Measurements from ENCODE around the gene OPCML.

The OPCML gene

DNA sequence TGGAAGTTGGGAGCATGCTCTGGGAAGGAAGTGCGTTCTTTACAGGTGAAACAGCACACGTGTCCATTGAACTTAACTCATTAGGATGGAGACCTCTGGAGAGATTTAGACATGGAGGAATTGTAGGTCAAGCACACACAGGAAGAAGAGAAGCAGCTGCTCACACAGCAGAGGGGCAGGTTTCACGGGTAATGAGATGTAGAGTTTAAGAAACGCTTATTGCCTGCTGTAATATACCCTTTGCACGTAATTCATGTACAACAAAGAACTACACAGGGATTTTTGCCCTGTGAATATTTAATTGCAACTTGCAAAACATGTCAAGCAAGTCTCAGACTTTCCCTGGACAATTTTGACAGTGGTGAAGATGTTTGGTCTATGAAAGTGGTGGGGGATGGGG lies 508.0 kb downstream of the OPCML start:
- Histone ChIP-seq H3K27ac (ENCODE audit: insufficient read depth, low read depth, low read length, poor library complexity, severe bottlenecking) (no peak overlapping the region), H3K4me1 (ENCODE audit: control insufficient read depth, insufficient read depth, low read length) (no peaks in the 10 kb centered on the region), H3K27me3 (ENCODE audit: control insufficient read depth, insufficient read depth, low read length, poor library complexity, severe bottlenecking) (no peaks in the 10 kb centered on the region), H3K4me3 (ENCODE audit: insufficient read depth, low read depth, low read length) (no peak overlapping the region), H3K36me3 (ENCODE audit: control insufficient read depth, insufficient read depth, low read length) (no peaks in the 10 kb centered on the region), H3K9me3 (ENCODE audit: control insufficient read depth, low read length) (no peaks in the 10 kb centered on the region)
- WGBS, 2 experiments = 89 to 95% methylated on average over 5 of the region's 5 CpGs

DNA sequence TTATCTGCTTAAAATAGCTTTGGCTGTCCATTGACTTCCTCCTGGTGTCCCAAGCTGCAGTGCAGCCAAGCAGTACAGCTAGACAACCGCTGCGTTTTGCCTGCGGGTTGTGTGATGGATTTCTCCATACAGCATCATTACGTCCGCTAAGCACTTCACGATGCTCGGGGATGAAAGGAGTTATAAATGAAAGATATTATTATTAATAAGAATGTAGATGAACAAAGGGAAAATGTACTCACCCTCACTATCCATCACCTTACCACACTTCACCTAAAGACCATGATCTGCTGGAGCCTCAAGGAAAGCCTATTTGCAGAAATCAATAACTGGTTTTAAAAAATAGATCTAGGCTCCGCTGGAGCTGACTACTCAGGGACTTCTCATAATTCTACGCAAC lies 509.1 kb downstream of the OPCML start:
- Histone ChIP-seq H3K27me3 (ENCODE audit: control insufficient read depth, insufficient read depth, low read length, poor library complexity, severe bottlenecking) (no peaks in the 10 kb centered on the region), H3K36me3 (ENCODE audit: control insufficient read depth, insufficient read depth, low read length) (no peaks in the 10 kb centered on the region), H3K4me1 (ENCODE audit: control insufficient read depth, insufficient read depth, low read length) (no peaks in the 10 kb centered on the region), H3K27ac (ENCODE audit: insufficient read depth, low read depth, low read length, poor library complexity, severe bottlenecking) (no peak overlapping the region), H3K4me3 (ENCODE audit: insufficient read depth, low read depth, low read length) (no peak overlapping the region), H3K9me3 (ENCODE audit: control insufficient read depth, low read length) (no peaks in the 10 kb centered on the region)
- WGBS, 2 experiments = 92 to 100% methylated on average over 4 to 7 of the region's 9 CpGs

DNA sequence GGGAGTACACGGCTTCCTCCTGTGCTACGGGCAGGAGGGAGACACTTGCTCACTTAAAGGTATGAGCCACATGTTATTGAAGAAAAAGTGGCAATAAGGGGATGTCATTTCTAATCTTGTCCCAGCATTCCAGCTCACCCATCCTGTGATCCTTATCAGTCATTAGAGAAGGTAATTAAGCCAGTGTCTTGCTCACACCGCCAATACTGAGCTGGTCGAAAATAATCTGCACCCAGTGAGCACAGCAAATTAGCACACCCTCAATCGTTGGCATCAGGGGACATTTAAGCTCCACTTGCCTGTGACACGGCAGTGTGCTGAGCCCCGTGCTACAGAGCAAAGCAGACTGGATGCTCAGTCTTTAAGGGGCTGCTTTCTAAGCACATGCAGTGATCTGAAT lies 510.7 kb downstream of the OPCML start:
- Histone ChIP-seq H3K9me3 (ENCODE audit: control insufficient read depth, low read length) (no peaks in the 10 kb centered on the region), H3K4me1 (ENCODE audit: control insufficient read depth, insufficient read depth, low read length) (no peaks in the 10 kb centered on the region), H3K4me3 (ENCODE audit: insufficient read depth, low read depth, low read length) (no peak overlapping the region), H3K27me3 (ENCODE audit: control insufficient read depth, insufficient read depth, low read length, poor library complexity, severe bottlenecking) (no peaks in the 10 kb centered on the region), H3K36me3 (ENCODE audit: control insufficient read depth, insufficient read depth, low read length) (no peaks in the 10 kb centered on the region), H3K27ac (ENCODE audit: insufficient read depth, low read depth, low read length, poor library complexity, severe bottlenecking) (no peak overlapping the region)
- WGBS, 2 experiments = 90 to 91% methylated on average over 7 of the region's 7 CpGs

DNA sequence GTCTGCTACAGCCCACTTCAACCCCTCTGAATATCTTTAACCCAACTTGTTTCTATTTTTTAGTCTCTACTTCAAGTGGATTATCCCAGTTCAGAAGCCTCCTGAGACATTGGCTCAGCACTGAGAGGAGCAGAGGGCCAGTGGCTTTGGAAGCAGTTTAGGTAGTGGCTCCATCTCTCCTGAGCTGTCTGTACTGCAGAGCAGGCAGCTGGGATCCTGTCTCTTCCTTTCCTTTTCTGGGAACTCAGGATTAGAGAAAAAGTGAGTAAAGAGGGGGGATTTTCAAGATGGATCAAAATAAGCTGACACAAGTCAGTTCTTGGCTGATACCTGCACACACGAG lies 512.0 kb downstream of the OPCML start:
- no peak overlapping the region for H3K4me3 ChIP-seq (ENCODE audit: insufficient read depth, low read depth, low read length)
- no peaks in the 10 kb centered on the region for H3K36me3 ChIP-seq (ENCODE audit: control insufficient read depth, insufficient read depth, low read length)
- H3K27ac ChIP-seq (ENCODE audit: insufficient read depth, low read depth, low read length, poor library complexity, severe bottlenecking) = no peak overlapping the region
- no peaks in the 10 kb centered on the region for H3K9me3 ChIP-seq (ENCODE audit: control insufficient read depth, low read length)
- WGBS, 2 experiments = 91 to 96% methylated on average over 1 of the region's 1 CpG
- H3K4me1 ChIP-seq (ENCODE audit: control insufficient read depth, insufficient read depth, low read length) = no peaks in the 10 kb centered on the region
- no peaks in the 10 kb centered on the region for H3K27me3 ChIP-seq (ENCODE audit: control insufficient read depth, insufficient read depth, low read length, poor library complexity, severe bottlenecking)

DNA sequence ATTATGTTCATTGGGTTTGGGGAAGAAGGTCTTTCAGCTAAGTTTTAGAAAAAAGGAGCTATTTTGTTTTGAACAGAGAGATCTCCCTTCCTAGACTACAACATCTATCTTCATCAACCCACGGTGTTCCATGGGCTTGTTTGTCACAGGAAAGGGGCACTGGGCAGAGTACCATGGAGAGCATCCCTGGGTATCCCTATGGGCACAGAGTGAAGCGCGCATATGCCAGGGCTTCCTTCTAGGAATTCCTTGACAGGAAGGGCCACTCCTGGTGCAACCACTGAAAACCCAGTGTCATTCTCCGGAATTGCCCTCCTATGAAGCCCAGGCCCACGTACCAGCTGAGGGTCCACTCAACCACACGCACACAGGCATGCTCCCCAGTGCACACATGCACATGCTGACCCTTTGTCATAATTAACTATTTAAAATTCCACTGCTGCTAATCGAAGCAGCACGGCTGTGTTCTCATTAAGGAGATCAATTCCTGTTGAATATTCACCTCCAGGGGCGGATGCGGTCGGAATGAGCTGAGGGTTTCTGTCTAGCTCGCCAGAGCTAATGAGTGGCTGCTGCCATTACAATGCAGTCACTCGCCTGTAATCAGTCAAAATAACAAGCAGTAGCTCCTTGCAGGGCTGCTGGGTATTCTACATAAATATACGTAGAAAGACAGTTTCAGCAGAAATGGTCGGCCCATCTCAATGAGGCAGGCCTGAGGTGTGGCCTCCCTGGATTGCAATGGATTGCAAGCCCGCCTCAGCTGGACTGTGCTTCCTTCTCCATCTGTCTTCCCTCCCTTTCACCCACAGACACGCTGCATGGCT lies 512.5 kb downstream of the OPCML start:
- Histone ChIP-seq H3K27ac (ENCODE audit: insufficient read depth, low read depth, low read length, poor library complexity, severe bottlenecking) (no peak overlapping the region), H3K9me3 (ENCODE audit: control insufficient read depth, low read length) (no peaks in the 10 kb centered on the region), H3K4me3 (ENCODE audit: insufficient read depth, low read depth, low read length) (no peak overlapping the region), H3K4me1 (ENCODE audit: control insufficient read depth, insufficient read depth, low read length) (no peaks in the 10 kb centered on the region), H3K27me3 (ENCODE audit: control insufficient read depth, insufficient read depth, low read length, poor library complexity, severe bottlenecking) (no peaks in the 10 kb centered on the region), H3K36me3 (ENCODE audit: control insufficient read depth, insufficient read depth, low read length) (no peaks in the 10 kb centered on the region)
- WGBS, 2 experiments = 91 to 92% methylated on average over 17 of the region's 17 CpGs

DNA sequence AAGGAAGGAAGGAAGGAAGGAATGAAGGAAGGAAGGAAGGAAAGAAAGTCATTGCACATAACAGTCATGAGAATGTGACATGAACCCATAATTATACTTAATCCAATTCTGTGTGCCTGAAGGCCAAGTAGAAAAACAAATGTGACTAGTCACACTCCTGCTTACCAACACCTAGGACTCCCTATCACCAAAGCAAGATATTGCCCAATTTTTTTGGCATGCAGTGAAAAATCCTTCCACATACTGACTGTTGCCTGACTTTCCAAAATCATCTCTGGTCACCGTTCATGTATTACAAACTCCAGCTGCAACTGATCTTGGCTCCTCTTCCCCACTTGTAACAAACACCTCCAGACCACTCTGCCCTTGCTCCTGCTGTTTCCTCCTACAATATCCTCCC lies 516.8 kb downstream of the OPCML start:
- 93 to 95% methylated on average over 1 of the region's 1 CpG for WGBS, 2 experiments
- no peaks in the 10 kb centered on the region for H3K36me3 ChIP-seq (ENCODE audit: control insufficient read depth, insufficient read depth, low read length)

DNA sequence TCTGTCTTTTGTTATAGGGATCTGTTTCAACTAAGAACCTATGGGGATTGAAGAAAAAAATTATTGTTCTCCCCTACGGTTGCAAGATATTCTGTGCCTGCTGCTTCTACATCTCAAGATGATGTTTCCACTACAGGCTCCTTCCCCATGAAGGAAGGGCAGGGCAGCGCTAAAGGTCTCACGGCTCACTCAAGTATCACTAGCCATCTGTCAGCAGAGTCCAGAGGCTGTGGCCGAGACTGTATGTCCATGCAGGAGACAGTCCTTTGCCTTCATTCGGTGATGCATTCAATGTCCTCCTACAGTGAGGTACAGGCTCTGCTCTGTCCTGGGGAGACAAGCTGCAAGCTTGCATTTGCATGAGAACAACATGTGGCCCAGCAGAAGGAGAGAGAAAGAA lies 518.0 kb downstream of the OPCML start:
- Histone ChIP-seq H3K9me3 (ENCODE audit: control insufficient read depth, low read length) (no peaks in the 10 kb centered on the region), H3K27me3 (ENCODE audit: control insufficient read depth, insufficient read depth, low read length, poor library complexity, severe bottlenecking) (no peaks in the 10 kb centered on the region), H3K27ac (ENCODE audit: insufficient read depth, low read depth, low read length, poor library complexity, severe bottlenecking) (no peak overlapping the region), H3K4me3 (ENCODE audit: insufficient read depth, low read depth, low read length) (no peak overlapping the region), H3K4me1 (ENCODE audit: control insufficient read depth, insufficient read depth, low read length) (no peaks in the 10 kb centered on the region), H3K36me3 (ENCODE audit: control insufficient read depth, insufficient read depth, low read length) (no peaks in the 10 kb centered on the region)
- WGBS, 2 experiments = 87% methylated on average over 5 of the region's 5 CpGs

More for the DNA sequence above, 516.8 kb downstream of the OPCML start:
- H3K4me3 ChIP-seq (ENCODE audit: insufficient read depth, low read depth, low read length) = no peak overlapping the region
- H3K9me3 ChIP-seq (ENCODE audit: control insufficient read depth, low read length) = no peaks in the 10 kb centered on the region
- H3K27me3 ChIP-seq (ENCODE audit: control insufficient read depth, insufficient read depth, low read length, poor library complexity, severe bottlenecking) = no peaks in the 10 kb centered on the region
- no peak overlapping the region for H3K27ac ChIP-seq (ENCODE audit: insufficient read depth, low read depth, low read length, poor library complexity, severe bottlenecking)
- no peaks in the 10 kb centered on the region for H3K4me1 ChIP-seq (ENCODE audit: control insufficient read depth, insufficient read depth, low read length)

DNA sequence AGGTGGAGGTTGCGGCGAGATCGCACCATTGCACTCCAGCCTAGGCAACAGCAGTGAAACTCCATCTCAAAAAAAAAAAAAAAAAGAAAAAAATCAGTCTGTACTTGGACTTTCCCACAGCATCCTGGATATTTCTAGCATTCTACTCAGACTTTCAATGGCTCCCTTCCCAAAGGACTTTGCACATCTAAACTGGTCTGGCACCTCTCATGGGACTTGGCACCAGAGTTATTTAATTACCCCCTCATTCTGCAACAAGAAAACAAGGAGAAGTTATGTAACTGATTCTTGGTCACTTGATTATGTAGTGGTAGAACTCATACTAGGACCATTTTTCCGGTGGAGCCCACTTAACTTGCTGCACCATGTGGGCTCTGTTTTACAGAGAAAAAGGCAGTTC lies 519.5 kb downstream of the OPCML start:
- 87 to 97% methylated on average over 4 of the region's 4 CpGs for WGBS, 2 experiments
- no peaks in the 10 kb centered on the region for H3K9me3 ChIP-seq (ENCODE audit: control insufficient read depth, low read length)
- no peaks in the 10 kb centered on the region for H3K4me1 ChIP-seq (ENCODE audit: control insufficient read depth, insufficient read depth, low read length)
- no peaks in the 10 kb centered on the region for H3K27me3 ChIP-seq (ENCODE audit: control insufficient read depth, insufficient read depth, low read length, poor library complexity, severe bottlenecking)
- no peaks in the 10 kb centered on the region for H3K36me3 ChIP-seq (ENCODE audit: control insufficient read depth, insufficient read depth, low read length)
- no peak overlapping the region for H3K4me3 ChIP-seq (ENCODE audit: insufficient read depth, low read depth, low read length)
- H3K27ac ChIP-seq (ENCODE audit: insufficient read depth, low read depth, low read length, poor library complexity, severe bottlenecking) = no peak overlapping the region

DNA sequence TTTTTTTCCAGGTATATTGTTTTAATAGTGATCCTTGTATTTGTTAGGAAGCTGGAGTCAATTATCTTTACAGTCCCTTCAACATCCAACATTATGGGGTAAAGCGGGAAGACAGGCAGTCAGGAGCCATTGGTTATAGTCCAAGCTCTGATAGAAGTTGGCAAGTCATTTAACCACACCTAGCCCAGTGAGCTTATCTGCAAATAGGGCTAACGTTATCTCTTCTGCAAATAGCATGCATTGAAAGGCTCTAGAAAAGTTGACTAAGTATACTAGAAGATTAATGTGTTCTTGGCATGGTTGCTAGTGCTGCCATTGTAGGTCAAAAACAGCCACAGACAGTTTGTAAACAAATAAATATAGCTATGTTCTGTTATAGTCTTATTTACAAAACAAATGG lies 520.7 kb downstream of the OPCML start:
- H3K9me3 ChIP-seq (ENCODE audit: control insufficient read depth, low read length) = no peaks in the 10 kb centered on the region
- no peaks in the 10 kb centered on the region for H3K36me3 ChIP-seq (ENCODE audit: control insufficient read depth, insufficient read depth, low read length)
- H3K4me1 ChIP-seq (ENCODE audit: control insufficient read depth, insufficient read depth, low read length) = no peaks in the 10 kb centered on the region
- no peak overlapping the region for H3K4me3 ChIP-seq (ENCODE audit: insufficient read depth, low read depth, low read length)
- 94 to 96% methylated on average over 2 of the region's 2 CpGs for WGBS, 2 experiments
- H3K27me3 ChIP-seq (ENCODE audit: control insufficient read depth, insufficient read depth, low read length, poor library complexity, severe bottlenecking) = no peaks in the 10 kb centered on the region
- no peak overlapping the region for H3K27ac ChIP-seq (ENCODE audit: insufficient read depth, low read depth, low read length, poor library complexity, severe bottlenecking)

DNA sequence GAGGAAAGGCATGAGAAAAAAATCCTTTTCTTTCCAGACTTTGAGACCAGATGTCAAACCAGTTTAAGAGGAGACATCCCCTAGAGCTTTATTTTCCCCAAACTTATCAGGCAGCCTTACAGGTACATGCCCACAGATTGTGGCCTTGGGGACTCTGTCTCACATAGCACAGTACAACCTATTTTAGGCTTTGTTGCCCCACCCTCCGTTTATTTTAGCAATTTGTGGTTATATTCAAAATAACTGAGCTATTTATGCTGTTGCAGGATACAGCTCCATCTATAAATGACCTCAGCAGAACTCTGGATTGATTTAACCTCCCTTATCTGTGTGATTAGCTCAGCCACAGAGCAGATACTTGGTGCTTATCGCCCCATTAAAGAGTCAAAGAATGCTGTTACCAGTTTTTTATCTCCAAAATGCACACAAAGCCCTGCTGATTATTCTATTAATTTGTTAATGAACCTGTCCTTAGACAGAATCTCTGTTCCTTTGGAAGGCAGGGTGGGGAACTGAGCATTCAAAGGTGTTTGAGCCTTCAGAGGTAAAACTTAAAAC lies 525.2 kb downstream of the OPCML start:
- no peak overlapping the region for H3K4me3 ChIP-seq (ENCODE audit: insufficient read depth, low read depth, low read length)
- no peaks in the 10 kb centered on the region for H3K4me1 ChIP-seq (ENCODE audit: control insufficient read depth, insufficient read depth, low read length)
- H3K9me3 ChIP-seq (ENCODE audit: control insufficient read depth, low read length) = no peaks in the 10 kb centered on the region
- no peaks in the 10 kb centered on the region for H3K27me3 ChIP-seq (ENCODE audit: control insufficient read depth, insufficient read depth, low read length, poor library complexity, severe bottlenecking)
- H3K27ac ChIP-seq (ENCODE audit: insufficient read depth, low read depth, low read length, poor library complexity, severe bottlenecking) = no peak overlapping the region
- WGBS, 2 experiments = 84 to 86% methylated on average over 1 to 2 of the region's 2 CpGs
- H3K36me3 ChIP-seq (ENCODE audit: control insufficient read depth, insufficient read depth, low read length) = no peaks in the 10 kb centered on the region
